Trophoblast cell (in vitro differentiated cells and primary cell): ENCODE data around the gene DNAJB6.

Experiments used
- DNase-seq, 2 donors: peaks; one replicate each; pipeline ENCODE4 v3.0.0-alpha.2; 2016
- H2AFZ ChIP-seq: 2 replicates; pipeline ENCODE4 v1.6.1; 2013; ENCODE audit warnings: low read length, moderate library complexity, mild to moderate bottlenecking; ENCODE audit not compliant: insufficient read depth, poor library complexity
- H2AK5ac ChIP-seq: 2 replicates; pipeline ENCODE4 v1.6.1; 2013; ENCODE audit warnings: mild to moderate bottlenecking, low read length
- H2BK120ac ChIP-seq: 2 replicates; pipeline ENCODE4 v1.6.1; 2013; ENCODE audit warnings: low read length, mild to moderate bottlenecking, moderate library complexity; ENCODE audit not compliant: insufficient read depth, poor library complexity
- H2BK12ac ChIP-seq: 2 replicates; pipeline ENCODE4 v1.6.1; 2013; ENCODE audit warnings: mild to moderate bottlenecking, low read length, moderate library complexity
- H2BK5ac ChIP-seq: 2 replicates; pipeline ENCODE4 v1.6.1; 2013; ENCODE audit warnings: low read length, low read depth, moderate library complexity, mild to moderate bottlenecking; ENCODE audit not compliant: poor library complexity
- H3K14ac ChIP-seq: 2 replicates; pipeline ENCODE4 v1.6.1; 2013; ENCODE audit warnings: mild to moderate bottlenecking, low read length
- H3K18ac ChIP-seq: 2 replicates; pipeline ENCODE4 v1.6.1; 2013; ENCODE audit warnings: mild to moderate bottlenecking, low read length
- H3K23ac ChIP-seq: 2 replicates; pipeline ENCODE4 v1.6.1; 2013; ENCODE audit warnings: low read length
- H3K27ac ChIP-seq: 2 replicates; pipeline ENCODE4 v1.5.1; 2013; ENCODE audit warnings: low read depth, mild to moderate bottlenecking, inconsistent platforms, low read length, moderate library complexity
- H3K27me3 ChIP-seq: 2 replicates; pipeline ENCODE4 v1.6.1; 2013; ENCODE audit warnings: inconsistent platforms, mild to moderate bottlenecking, low read length, moderate library complexity; ENCODE audit not compliant: insufficient read depth
- H3K36me3 ChIP-seq, 2 experiments: 1 replicate in 1 of 2; 2 replicates in 1 of 2; pipeline ENCODE4 v1.6.1; 2013; ENCODE audit warnings: low read length in 2 of 2, mild to moderate bottlenecking in 2 of 2, moderate library complexity in 1 of 2; ENCODE audit not compliant: insufficient read depth in 2 of 2, control insufficient read depth in 1 of 2
- H3K4ac ChIP-seq: 2 replicates; pipeline ENCODE4 v1.6.1; 2013; ENCODE audit warnings: low read depth, mild to moderate bottlenecking, low read length, moderate library complexity
- H3K4me1 ChIP-seq, 2 experiments: 1 replicate in 1 of 2; 2 replicates in 1 of 2; pipeline ENCODE4 v1.6.1; 2013; ENCODE audit warnings: low read length in 2 of 2, mild to moderate bottlenecking in 2 of 2, moderate library complexity in 1 of 2; ENCODE audit not compliant: insufficient read depth in 2 of 2, control insufficient read depth in 1 of 2
- H3K4me2 ChIP-seq: 2 replicates; pipeline ENCODE4 v1.6.1; 2013; ENCODE audit warnings: inconsistent platforms, mild to moderate bottlenecking, low read length, moderate library complexity
- H3K4me3 ChIP-seq: 2 replicates; pipeline ENCODE4 v1.5.1; 2013; ENCODE audit warnings: mild to moderate bottlenecking, low read depth, low read length, inconsistent platforms
- H3K79me1 ChIP-seq: one replicate; pipeline ENCODE4 v1.6.1; 2013; ENCODE audit warnings: low read length
- H3K79me2 ChIP-seq: 2 replicates; pipeline ENCODE4 v1.6.1; 2013; ENCODE audit warnings: low read length, mild to moderate bottlenecking; ENCODE audit not compliant: control insufficient read depth, insufficient read depth, poor library complexity
- H3K9ac ChIP-seq: 2 replicates; pipeline ENCODE4 v1.6.1; 2013; ENCODE audit warnings: mild to moderate bottlenecking, low read length
- H3K9me3 ChIP-seq: 2 replicates; pipeline ENCODE4 v1.6.1; 2013; ENCODE audit warnings: low read depth, mild to moderate bottlenecking, control low read depth, inconsistent platforms, low read length; ENCODE audit not compliant: insufficient read depth
- H4K12ac ChIP-seq: 2 replicates; pipeline ENCODE4 v1.6.1; 2013; ENCODE audit warnings: low read depth, mild to moderate bottlenecking, low read length, moderate library complexity
- H4K8ac ChIP-seq: 2 replicates; pipeline ENCODE4 v1.6.1; 2013; ENCODE audit warnings: low read depth, mild to moderate bottlenecking, low read length, moderate library complexity
- H4K91ac ChIP-seq: one replicate; pipeline ENCODE4 v1.6.1; 2013; ENCODE audit warnings: low read depth, mild to moderate bottlenecking, low read length, moderate library complexity
- WGBS: extraction: QIAGEN DNeasy Blood & Tissue Kit; methylation state at CpG from one replicate; pipeline ENCODE4 v1.1.7; 2013; ENCODE audit warnings: missing lambda C conversion rate; ENCODE audit not compliant: insufficient read length, insufficient coverage; ENCODE audit errors: extremely low coverage; 5-methylcytosine and 5-hydroxymethylcytosine counted together

The DNAJB6 gene

DNA sequence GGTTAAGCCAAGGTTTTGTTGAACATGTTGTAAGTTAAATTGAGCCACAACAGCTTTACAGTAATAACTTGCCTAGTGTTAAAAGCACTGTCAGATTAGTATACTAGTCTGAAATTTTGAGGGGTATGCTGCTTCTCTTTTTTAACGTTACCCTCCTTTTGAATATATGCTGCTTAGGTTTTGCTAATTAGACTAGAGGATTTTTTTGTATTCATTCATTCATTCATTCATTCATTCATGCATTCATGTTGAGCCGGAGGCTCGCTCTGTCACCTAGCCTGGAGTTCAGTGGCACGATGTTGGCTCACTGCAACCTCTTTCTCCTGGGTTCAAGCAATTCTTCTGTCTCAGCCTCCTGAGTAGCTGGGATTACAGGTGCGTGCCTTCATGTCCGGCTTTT is 24.7 kb downstream of the DNAJB6 start:
- Histone ChIP-seq H3K27ac (no peak overlapping the region), H3K23ac (no peak overlapping the region), H3K14ac (no peak overlapping the region), H2BK5ac (no peak overlapping the region), H3K9ac (no peak overlapping the region), H3K4me2 (no peak overlapping the region), H3K18ac (no peak overlapping the region), H2AK5ac (no peak overlapping the region), H3K4me1 (no peaks in the 10 kb centered on the region), H2AFZ (no peak overlapping the region), H3K27me3 (no peaks in the 10 kb centered on the region), H2BK12ac (no peak overlapping the region), H3K36me3 (peaks cover 34 to 49% of the 10 kb centered on the region in 2 experiments), H4K12ac (no peak overlapping the region), H3K79me2 (peaks cover 12% of the 10 kb centered on the region), H4K8ac (no peak overlapping the region), H3K4ac (no peak overlapping the region), H2BK120ac (no peak overlapping the region), H3K4me3 (no peak overlapping the region), H4K91ac (no peak overlapping the region), H3K9me3 (no peaks in the 10 kb centered on the region), H3K79me1 (no peaks in the 10 kb centered on the region)
- DNase-seq: no peak
- no CpG with 5 or more reads among the region's 6 CpGs for WGBS

DNA sequence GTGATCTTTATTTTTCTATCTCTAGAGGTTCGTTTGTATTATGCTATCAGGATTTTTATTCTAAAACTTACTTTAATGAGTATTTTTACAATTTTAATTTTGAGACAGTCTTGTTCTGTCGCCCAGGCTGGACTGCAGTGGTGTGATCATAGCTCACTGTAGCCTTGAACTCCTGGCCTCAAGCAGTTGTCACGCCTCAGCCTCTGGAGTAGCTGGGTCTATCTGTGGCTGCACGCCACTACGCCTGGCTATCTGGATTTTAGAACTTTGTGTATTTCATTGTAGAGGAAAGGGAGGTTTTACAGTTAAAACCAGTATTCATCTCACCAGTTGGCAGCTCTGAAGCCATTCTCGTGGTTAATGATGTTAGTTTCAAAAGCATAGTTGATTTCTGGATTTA is 25.9 kb downstream of the DNAJB6 start:
- H3K18ac ChIP-seq: no peak overlapping the region
- DNase-seq: no peak
- no peak overlapping the region for H3K4ac ChIP-seq
- H4K91ac ChIP-seq: no peak overlapping the region
- H4K8ac ChIP-seq: no peak overlapping the region
- H2AK5ac ChIP-seq: no peak overlapping the region
- H3K23ac ChIP-seq: no peak overlapping the region
- no peak overlapping the region for H3K4me2 ChIP-seq
- H3K27me3 ChIP-seq: no peaks in the 10 kb centered on the region
- H3K9me3 ChIP-seq: no peaks in the 10 kb centered on the region
- no peak overlapping the region for H2BK12ac ChIP-seq
- H4K12ac ChIP-seq: no peak overlapping the region
- no peak overlapping the region for H3K14ac ChIP-seq
- no peak overlapping the region for H3K9ac ChIP-seq
- no peaks in the 10 kb centered on the region for H3K4me1 ChIP-seq
- peaks cover 42 to 58% of the 10 kb centered on the region in 2 experiments for H3K36me3 ChIP-seq
- no peak overlapping the region for H2BK120ac ChIP-seq
- H3K4me3 ChIP-seq: no peak overlapping the region
- no peak overlapping the region for H2BK5ac ChIP-seq
- no CpG with 5 or more reads among the region's 6 CpGs for WGBS
- no peaks in the 10 kb centered on the region for H3K79me1 ChIP-seq
- peaks cover 9% of the 10 kb centered on the region for H3K79me2 ChIP-seq
- H3K27ac ChIP-seq: no peak overlapping the region
- no peak overlapping the region for H2AFZ ChIP-seq

DNA sequence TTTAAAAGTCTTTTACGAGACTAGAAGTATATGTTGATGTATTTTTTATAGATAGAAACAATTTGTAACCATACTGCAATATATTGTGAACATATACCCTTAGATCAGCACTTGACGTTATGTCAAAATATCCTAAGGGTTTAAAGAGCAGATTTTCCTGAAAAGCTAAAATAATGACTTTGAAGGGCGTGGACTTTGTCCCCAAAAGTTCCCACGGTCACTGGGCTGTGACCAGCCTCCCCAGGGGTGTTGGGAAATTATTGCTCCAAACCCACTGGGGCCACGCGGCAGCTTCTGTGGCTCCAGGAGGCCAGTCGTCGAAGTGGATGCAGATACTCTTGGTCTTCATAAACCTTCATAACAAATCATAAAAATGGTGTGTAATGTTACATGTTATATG is 29.9 kb downstream of the DNAJB6 start:
- no peak for DNase-seq
- H2AFZ ChIP-seq: no peak overlapping the region
- no peak overlapping the region for H2AK5ac ChIP-seq
- no peak overlapping the region for H2BK120ac ChIP-seq
- H4K91ac ChIP-seq: no peak overlapping the region
- H3K23ac ChIP-seq: no peak overlapping the region
- no peak overlapping the region for H3K4me2 ChIP-seq
- no peak overlapping the region for H3K14ac ChIP-seq
- no peak overlapping the region for H3K4ac ChIP-seq
- H4K8ac ChIP-seq: no peak overlapping the region
- no CpG with 5 or more reads among the region's 8 CpGs for WGBS
- H4K12ac ChIP-seq: no peak overlapping the region
- H3K4me3 ChIP-seq: no peak overlapping the region
- no peak overlapping the region for H2BK5ac ChIP-seq
- H3K79me1 ChIP-seq: no peaks in the 10 kb centered on the region
- no peak overlapping the region for H2BK12ac ChIP-seq
- no peak overlapping the region for H3K9ac ChIP-seq
- H3K4me1 ChIP-seq: no peaks in the 10 kb centered on the region
- H3K79me2 ChIP-seq: peaks cover 7% of the 10 kb centered on the region
- no peaks in the 10 kb centered on the region for H3K27me3 ChIP-seq
- no peak overlapping the region for H3K18ac ChIP-seq
- no peaks in the 10 kb centered on the region for H3K9me3 ChIP-seq
- H3K36me3 ChIP-seq: peaks cover 55 to 64% of the 10 kb centered on the region in 2 experiments
- H3K27ac ChIP-seq: no peak overlapping the region

DNA sequence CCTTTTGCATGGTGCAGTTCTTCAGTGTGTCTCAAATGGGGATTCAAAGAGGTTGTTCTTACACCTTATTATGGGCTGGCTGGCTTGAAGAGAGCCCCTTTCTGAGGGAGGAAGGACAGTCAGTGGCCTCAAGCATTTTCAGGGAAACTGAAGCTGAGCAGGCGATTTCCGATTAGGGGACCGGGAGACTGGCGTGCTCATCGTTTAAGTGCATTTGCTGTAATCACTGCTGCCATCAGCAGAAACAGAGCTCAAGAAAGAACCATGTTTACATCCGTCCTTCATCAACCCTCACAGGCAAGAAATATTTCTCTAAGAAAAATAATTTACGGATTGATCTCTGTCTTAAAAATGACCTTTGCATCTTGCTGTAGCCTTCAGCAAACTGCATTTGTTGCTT is 32.2 kb downstream of the DNAJB6 start:
- H3K4me2 ChIP-seq: no peak overlapping the region
- H2BK120ac ChIP-seq: no peak overlapping the region
- no peaks in the 10 kb centered on the region for H3K79me1 ChIP-seq
- H3K9ac ChIP-seq: no peak overlapping the region
- no peak overlapping the region for H4K91ac ChIP-seq
- H3K79me2 ChIP-seq: peaks cover 4% of the 10 kb centered on the region
- DNase-seq: no peak
- H3K36me3 ChIP-seq: peaks cover 58 to 71% of the 10 kb centered on the region in 2 experiments
- H3K4me1 ChIP-seq: no peaks in the 10 kb centered on the region
- H2AFZ ChIP-seq: no peak overlapping the region
- no peak overlapping the region for H3K27ac ChIP-seq
- H2BK5ac ChIP-seq: no peak overlapping the region
- H3K27me3 ChIP-seq: no peaks in the 10 kb centered on the region
- no peak overlapping the region for H3K4me3 ChIP-seq
- H3K18ac ChIP-seq: no peak overlapping the region
- H3K23ac ChIP-seq: no peak overlapping the region
- H4K8ac ChIP-seq: no peak overlapping the region
- no peak overlapping the region for H3K14ac ChIP-seq
- WGBS: no CpG with 5 or more reads among the region's 7 CpGs
- no peak overlapping the region for H3K4ac ChIP-seq
- H4K12ac ChIP-seq: no peak overlapping the region
- H2AK5ac ChIP-seq: no peak overlapping the region
- H3K9me3 ChIP-seq: no peaks in the 10 kb centered on the region
- H2BK12ac ChIP-seq: no peak overlapping the region
